HepG2 (cell line): ENCODE measurements around the gene ALDH18A1. TPM values are rescaled to one million over a fixed set of nuclear protein-coding genes. Genes with fewer than 3 reads are reported as not detected.

Experiments used
- ATAC-seq: fragments of 200-7000 bp; cut with Tn5 transposase; 3 replicates; pipeline ENCODE4 v1.9.1; 2020; ENCODE audit warnings: mild to moderate bottlenecking, moderate library complexity
- BruUV-seq: library from RNA; stranded (reverse); fragments of 400-500 nt; replicated peaks from 2 replicates; lab custom pipeline; 2021; lab: Mats Ljungman, UMichigan
- CTCF ChIA-PET: fragments of 300-600 bp; formaldehyde crosslinking; extraction: SDS; loops from one replicate; lab custom pipeline; 2021; ENCODE audit warnings: low total read pairs, inconsistent platforms, low intra/inter-chr PET ratio; lab: Yijun Ruan, JAX
- POLR2A ChIA-PET: fragments of 350-600 bp; sonication (Branson Sonifier 250); formaldehyde crosslinking; loops from one replicate; lab custom pipeline; 2020; ENCODE audit warnings: antibody characterized with exemption, inconsistent platforms; lab: Yijun Ruan, JAX
- DNase-seq: peaks from one replicate; pipeline ENCODE4 v3.0.0-alpha.2; 2015; ENCODE audit warnings: low spot score
- FAIRE-seq: peaks from 3 replicates; lab custom pipeline; 2011; peaks lifted over from hg19 to GRCh38; lab: Jason Lieb, UNC
- H2AFZ ChIP-seq: one replicate; pipeline ENCODE4 v1.6.1; 2011; ENCODE audit warnings: low read length, inconsistent platforms
- H3K27ac ChIP-seq: fragments of 300-600 bp; 3 replicates; pipeline ENCODE4 v1.8.0; 2011; ENCODE audit warnings: mixed run types, mild to moderate bottlenecking, mixed read lengths, low read length, inconsistent platforms; ENCODE audit not compliant: insufficient read depth; ENCODE audit errors: extremely low read length
- H3K27me3 ChIP-seq, 2 experiments: fragments of 200-600 bp in 1 of 2; 2 replicates in 1 of 2; 3 replicates in 1 of 2; pipeline versions ENCODE4 v1.6.0 to v1.8.0; 2011; ENCODE audit warnings: low read length in 2 of 2, mild to moderate bottlenecking in 2 of 2, moderate library complexity in 2 of 2, inconsistent platforms in 1 of 2; ENCODE audit not compliant: insufficient read depth in 2 of 2, control insufficient read depth in 1 of 2
- H3K36me3 ChIP-seq, 2 experiments: fragments of 200-600 bp in 1 of 2; replicated peaks in 1 of 2; 2 replicates in 1 of 2; 3 replicates in 1 of 2; pipeline versions ENCODE4 v1.5.1 to v1.8.0; 2011; ENCODE audit warnings: low read length in 2 of 2, inconsistent platforms in 1 of 2; ENCODE audit not compliant: insufficient read depth in 2 of 2, control insufficient read depth in 1 of 2
- H3K4me1 ChIP-seq: 2 replicates; pipeline ENCODE4 v1.5.1; 2012; ENCODE audit warnings: low read length, inconsistent platforms; ENCODE audit not compliant: insufficient read depth
- H3K4me2 ChIP-seq: 2 replicates; pipeline ENCODE4 v1.6.0; 2011; ENCODE audit warnings: low read depth, low read length, inconsistent platforms
- H3K4me3 ChIP-seq, 3 experiments: fragments of 200-600 bp in 1 of 3; sonication (generic), shearing (Covaris generic) in 1 of 3; replicated peaks in 1 of 3; 2 replicates each; pipeline ENCODE4 v1.5.1; 2011 to 2016; ENCODE audit warnings: low read length in 3 of 3, inconsistent platforms in 2 of 3, low read depth in 2 of 3, mild to moderate bottlenecking in 2 of 3, control low read depth in 1 of 3, mixed read lengths in 1 of 3; ENCODE audit not compliant: insufficient read depth in 1 of 3
- H3K79me2 ChIP-seq: one replicate; pipeline ENCODE4 v1.6.1; 2011; ENCODE audit warnings: low read length, inconsistent platforms; ENCODE audit not compliant: insufficient read depth
- H3K9ac ChIP-seq: 2 replicates; pipeline ENCODE4 v1.6.0; 2011; ENCODE audit warnings: mild to moderate bottlenecking, low read depth, low read length, inconsistent platforms; ENCODE audit not compliant: insufficient read depth
- H3K9me3 ChIP-seq: 2 replicates; pipeline ENCODE4 v1.5.1; 2012; ENCODE audit warnings: mild to moderate bottlenecking, low read length
- H4K20me1 ChIP-seq: 2 replicates; pipeline ENCODE4 v1.6.0; 2011; ENCODE audit warnings: inconsistent platforms, mild to moderate bottlenecking, low read length, moderate library complexity; ENCODE audit not compliant: insufficient read depth
- HNF4A ChIP-seq: sonication (generic); formaldehyde crosslinking; IDR thresholded peaks from 2 replicates; pipeline ENCODE4 v1.4.0; 2020; ENCODE audit warnings: missing genetic modification reagents
- HNF4G ChIP-seq, 2 experiments: sonication (generic) in 1 of 2; formaldehyde crosslinking in 1 of 2; IDR thresholded peaks; 2 replicates each; pipeline versions ENCODE4 v1.4.0 to v1.6.1; 2011 to 2020; ENCODE audit warnings: borderline replicate concordance in 2 of 2, low read depth in 2 of 2, mild to moderate bottlenecking in 2 of 2, low read length in 1 of 2, missing genetic modification reagents in 1 of 2, moderate library complexity in 1 of 2
- MTA3 ChIP-seq: sonication (generic); formaldehyde crosslinking; IDR thresholded peaks from 2 replicates; pipeline ENCODE4 v1.4.0; 2020; ENCODE audit warnings: missing genetic modification reagents
- NFKBIZ ChIP-seq: IDR thresholded peaks from 2 replicates; pipeline ENCODE4 v1.6.1; 2018; ENCODE audit warnings: missing genetic modification reagents, missing compliant biosample characterization
- RAD21 ChIP-seq: fragments of 450-650 bp; formaldehyde crosslinking; IDR thresholded peaks from 2 replicates; pipeline ENCODE4 v1.5.0; 2020; ENCODE audit warnings: mild to moderate bottlenecking
- RELA ChIP-seq: sonication (generic); formaldehyde crosslinking; IDR thresholded peaks from 2 replicates; pipeline ENCODE4 v1.4.0; 2020; ENCODE audit warnings: missing genetic modification reagents
- SAP130 ChIP-seq: IDR thresholded peaks from 2 replicates; pipeline ENCODE4 v1.6.1; 2016; ENCODE audit warnings: low read depth
- SIN3A ChIP-seq: IDR thresholded peaks from 2 replicates; pipeline ENCODE4 v1.6.1; 2011; ENCODE audit warnings: low read depth, mild to moderate bottlenecking, control low read depth, low read length, borderline replicate concordance
- SRF ChIP-seq: IDR thresholded peaks from 2 replicates; pipeline ENCODE4 v1.6.1; 2011; ENCODE audit warnings: mild to moderate bottlenecking, low read depth, low read length, moderate library complexity
- TAF1 ChIP-seq: sonication (generic); formaldehyde crosslinking; IDR thresholded peaks from 2 replicates; pipeline ENCODE4 v1.4.0; 2020; ENCODE audit warnings: missing genetic modification reagents
- TFAP4 ChIP-seq: sonication (generic); IDR thresholded peaks from 2 replicates; pipeline ENCODE4 v1.6.1; 2016; ENCODE audit warnings: low read depth, borderline replicate concordance
- TOPORS ChIP-seq: sonication (generic); formaldehyde crosslinking; IDR thresholded peaks from 2 replicates; pipeline ENCODE4 v1.8.0; 2023; ENCODE audit warnings: mild to moderate bottlenecking, missing genetic modification reagents
- WIZ ChIP-seq: sonication (generic); formaldehyde crosslinking; IDR thresholded peaks from 2 replicates; pipeline ENCODE4 v1.5.1; 2020; ENCODE audit warnings: mild to moderate bottlenecking, missing genetic modification reagents
- ZBTB7B ChIP-seq: sonication (generic); formaldehyde crosslinking; IDR thresholded peaks from 2 replicates; pipeline ENCODE4 v1.4.0; 2020; ENCODE audit warnings: missing genetic modification reagents
- ZKSCAN8 ChIP-seq: IDR thresholded peaks from 2 replicates; pipeline ENCODE4 v1.6.1; 2016; ENCODE audit warnings: borderline replicate concordance, missing genetic modification reagents, missing compliant biosample characterization
- ZNF160 ChIP-seq: sonication (generic); formaldehyde crosslinking; IDR thresholded peaks from 2 replicates; pipeline ENCODE4 v1.8.0; 2022; ENCODE audit warnings: mild to moderate bottlenecking, inconsistent platforms, missing genetic modification reagents
- ZNF235 ChIP-seq: sonication (generic); formaldehyde crosslinking; IDR thresholded peaks from 2 replicates; pipeline ENCODE4 v1.8.1; 2023; ENCODE audit warnings: mild to moderate bottlenecking, missing genetic modification reagents, borderline replicate concordance
- ZNF564 ChIP-seq: sonication (generic); formaldehyde crosslinking; IDR thresholded peaks from 2 replicates; pipeline ENCODE4 v1.8.1; 2023; ENCODE audit warnings: mild to moderate bottlenecking, missing genetic modification reagents
- ZNF839 ChIP-seq: sonication (generic); formaldehyde crosslinking; IDR thresholded peaks from 2 replicates; pipeline ENCODE4 v1.4.0; 2020; ENCODE audit warnings: missing genetic modification reagents, mild to moderate bottlenecking, borderline replicate concordance
- WGBS: methylation state at CpG from one replicate; pipeline ENCODE4 v1.1.6; 2017; ENCODE audit warnings: low lambda C conversion rate; 5-methylcytosine and 5-hydroxymethylcytosine counted together
- in situ Hi-C: cut with HindIII; loops from 2 replicates; pipeline ENCODE4 v1.10.0; 2017; ENCODE audit warnings: low pct_unique_long_range_greater_than_20kb; ENCODE audit not compliant: extremely low pct_ligation_motif_present
- intact Hi-C: fragments of 100-400 bp; cut with micrococcal nuclease; formaldehyde crosslinking; loops from one replicate; pipeline ENCODE4 v1.10.0; 2022; ENCODE audit not compliant: unreplicated experiment
- polyA plus RNA-seq, 8 experiments: library from polyadenylated mRNA; depleted of rRNA in 3 of 8; stranded (reverse) in 7 of 8; unstranded in 1 of 8; fragments of >200 nt; fragmentation: Illumina TruSeq in 4 of 8; extraction: Trizol in 4 of 8; gene quantifications; 2 replicates each; pipeline versions ENCODE4 v1.2.1 to v1.2.3, GENCODE V29; 2011 to 2016; ENCODE audit warnings: low read depth in 4 of 8, missing spikeins in 1 of 8, mixed read lengths in 1 of 8; ENCODE audit not compliant: insufficient read depth in 1 of 8
- total RNA-seq, 5 experiments: library from RNA; depleted of rRNA; stranded (reverse); fragments of >200 nt; fragmentation: Illumina TruSeq; extraction: Trizol; gene quantifications; 2 replicates each; pipeline ENCODE4 v1.2.3, GENCODE V29; 2016; ENCODE audit warnings: low read depth in 1 of 5
- TF ChIP-seq, protein P1 (sequence below): IDR thresholded peaks from 2 replicates; pipeline ENCODE4 v1.6.1; 2012; ENCODE audit warnings: inconsistent platforms

ALDH18A1 gene
- total and polyA plus RNA-seq, 2 of the 13 experiments (the other 11 are each of a cell fraction or from before 2014, with no cell fraction given) = 180 to 263 TPM

- Histone ChIP-seq H3K4me2 (no peak overlapping the region), H2AFZ (no peak overlapping the region), H3K4me3 (no peak overlapping the region), H3K9ac (no peak overlapping the region), H3K4me1 (peaks cover 30% of the 10 kb centered on the region), H3K27ac (peak overlapping the region; percentile 34), H3K27me3 (no peaks in the 10 kb centered on the region), H4K20me1 (no peaks in the 10 kb centered on the region), H3K36me3 (peaks cover 52 to 96% of the 10 kb centered on the region in 2 experiments), H3K9me3 (no peaks in the 10 kb centered on the region), H3K79me2 (no peaks in the 10 kb centered on the region)
- DNase-seq = peak; percentile 44
- in situ Hi-C loops = loop anchor here (25.0 kb wide), 1 partner anchor 476 kb away; no protein-coding TSS in a partner anchor
- WGBS = 48% methylated on average over 2 of the region's 2 CpGs
- ATAC-seq = peak; percentile 74
- TF ChIP-seq TFAP4 = no peak
- TF ChIP-seq ZNF235 (CRISPR knock-in tag) = no peak
- TF ChIP-seq ZNF564 = no peak
- peak; percentile 82 for TF ChIP-seq SRF
- no peak for TF ChIP-seq ZBTB7B (CRISPR knock-in tag)
- TF ChIP-seq RELA (CRISPR knock-in tag) = no peak
- TF ChIP-seq WIZ (CRISPR knock-in tag) = no peak
- TF ChIP-seq TOPORS = no peak
- peak; percentile 27; the same call in 1 of the 2 replicates for TF ChIP-seq SAP130 (CRISPR knock-in tag)
- TF ChIP-seq RAD21 (CRISPR knock-in tag) = no peak
- no peak for TF ChIP-seq NFKBIZ (CRISPR knock-in tag)
- peak; percentile 38; the same call in 1 of the 2 replicates for TF ChIP-seq HNF4G (IDR thresholded peaks at IDR 0.05; ENCODE audit: borderline replicate concordance, low read depth, low read length)
- no peak for TF ChIP-seq HNF4G (CRISPR knock-in tag; IDR thresholded peaks at IDR 0.05; ENCODE audit: borderline replicate concordance, low read depth)
- TF ChIP-seq ZNF839 (CRISPR knock-in tag) = no peak
- no peak for TF ChIP-seq SIN3A
- TF ChIP-seq MTA3 (CRISPR knock-in tag) = no peak
- peak; percentile 53; the same call in 1 of the 2 replicates for TF ChIP-seq HNF4A (CRISPR knock-in tag)
- no peak for TF ChIP-seq TAF1 (CRISPR knock-in tag)
- TF ChIP-seq ZNF160 (CRISPR knock-in tag) = no peak
- TF ChIP-seq ZKSCAN8 = no peak
- TF ChIP-seq, protein P1, sequence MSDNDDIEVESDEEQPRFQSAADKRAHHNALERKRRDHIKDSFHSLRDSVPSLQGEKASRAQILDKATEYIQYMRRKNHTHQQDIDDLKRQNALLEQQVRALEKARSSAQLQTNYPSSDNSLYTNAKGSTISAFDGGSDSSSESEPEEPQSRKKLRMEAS = peak; percentile 51; the same call in 1 of the 2 replicates
- peak; percentile 34 for FAIRE-seq
- ChIA-PET CTCF (no interaction called here), POLR2A (no interaction called here)
- no TSS peak for BruUV-seq
- intact Hi-C loops = no loop called here
These were observed 43.2 kb downstream of the ALDH18A1 start for GRCh38 chr10:95613330-95613729.
